Right lobe of liver (tissue), 6 donors: Measurements from ENCODE around the gene SLC11A1. TPM values are rescaled to one million over a fixed set of nuclear protein-coding genes. Genes with fewer than 3 reads are reported as not detected.
A peak's percentile ranks its signal among the peaks of the same experiment; 100 is the strongest.

Experiments
- ATAC-seq, 4 donors: fragments of 200-7000 bp; cut with Tn5 transposase; one replicate each; pipeline ENCODE4 v1.9.1; 2020; ENCODE audit warnings: mild to moderate bottlenecking in 4 of 4, moderate library complexity in 4 of 4
- DNase-seq, 3 donors: peaks; one replicate each; pipeline ENCODE4 v3.0.0-alpha.2; 2020
- H3K27ac ChIP-seq, 3 donors: fragments of 200-600 bp; one replicate each; pipeline ENCODE4 v1.8.0; 2022
- H3K27me3 ChIP-seq, 2 donors: fragments of 200-600 bp; one replicate each; pipeline ENCODE4 v1.8.0; 2022
- H3K36me3 ChIP-seq, 4 donors: fragments of 200-600 bp; sonication (generic) in 1 of 4; one replicate each; pipeline versions ENCODE4 v1.5.1 to v1.8.0; 2017 to 2022; ENCODE audit warnings: control low read depth in 1 of 4
- H3K4me1 ChIP-seq, 4 donors: fragments of 200-600 bp; sonication (generic) in 1 of 4; one replicate each; pipeline versions ENCODE4 v1.5.1 to v1.8.0; 2017 to 2022; ENCODE audit warnings: control low read depth in 1 of 4
- H3K4me3 ChIP-seq, 3 donors: fragments of 200-600 bp; one replicate each; pipeline ENCODE4 v1.8.0; 2022
- H3K9me3 ChIP-seq, 4 donors: fragments of 200-600 bp; sonication (generic) in 1 of 4; one replicate each; pipeline versions ENCODE4 v1.5.1 to v1.8.0; 2017 to 2022; ENCODE audit warnings: control low read depth in 1 of 4
- CTCF ChIP-seq, 4 donors: fragments of 200-600 bp in 3 of 4; fragments of 450-650 bp in 1 of 4; IDR thresholded peaks; one replicate each; pipeline versions ENCODE4 v1.5.1 to v1.8.0; 2016 to 2022; ENCODE audit warnings: antibody characterized with exemption in 4 of 4, mild to moderate bottlenecking in 2 of 4
- POLR2A ChIP-seq: fragments of 450-650 bp; IDR thresholded peaks from one replicate; pipeline ENCODE4 v1.6.1; 2017; ENCODE audit warnings: antibody characterized with exemption, mild to moderate bottlenecking
- WGBS: methylation state at CpG from one replicate; pipeline ENCODE4 v1.1.6; 2018; ENCODE audit warnings: low coverage, low lambda C conversion rate; ENCODE audit not compliant: insufficient coverage; ENCODE audit errors: missing lambda C conversion rate; 5-methylcytosine and 5-hydroxymethylcytosine counted together
- intact Hi-C, 2 donors: fragments of 100-400 bp; cut with DNase I; formaldehyde crosslinking; loops; one replicate each; pipeline versions ENCODE4 v1.11.2 to v1.14.1; 2022
- total RNA-seq, 6 experiments: library from RNA; depleted of rRNA in 2 of 6; stranded (reverse); fragments of >200 nt in 2 of 6; fragmentation: NEBNext Ultra II Directional in 3 of 6; extraction: Animal tissue kit (Norgen Biotek cat#: 25700) in 3 of 6; gene quantifications; one replicate each; pipeline versions ENCODE4 v1.1.0 to v1.2.4, GENCODE V29; 2016 to 2023
- donor health status: DM: no; HTN: yes; CAD: no.
- donor health status: DM: no; HTN: no; CAD: no.
- donor health status: DM: no; HTN: no; CAD: no.
- donor health status: DM: no; HTN: yes; CAD: no.
- donor health status: DM: no; HTN: yes; CAD: no.

SLC11A1 gene
- total RNA-seq, 6 experiments from 2014 or later: 4.2 to 13.2 (median 11.0) TPM

DNA sequence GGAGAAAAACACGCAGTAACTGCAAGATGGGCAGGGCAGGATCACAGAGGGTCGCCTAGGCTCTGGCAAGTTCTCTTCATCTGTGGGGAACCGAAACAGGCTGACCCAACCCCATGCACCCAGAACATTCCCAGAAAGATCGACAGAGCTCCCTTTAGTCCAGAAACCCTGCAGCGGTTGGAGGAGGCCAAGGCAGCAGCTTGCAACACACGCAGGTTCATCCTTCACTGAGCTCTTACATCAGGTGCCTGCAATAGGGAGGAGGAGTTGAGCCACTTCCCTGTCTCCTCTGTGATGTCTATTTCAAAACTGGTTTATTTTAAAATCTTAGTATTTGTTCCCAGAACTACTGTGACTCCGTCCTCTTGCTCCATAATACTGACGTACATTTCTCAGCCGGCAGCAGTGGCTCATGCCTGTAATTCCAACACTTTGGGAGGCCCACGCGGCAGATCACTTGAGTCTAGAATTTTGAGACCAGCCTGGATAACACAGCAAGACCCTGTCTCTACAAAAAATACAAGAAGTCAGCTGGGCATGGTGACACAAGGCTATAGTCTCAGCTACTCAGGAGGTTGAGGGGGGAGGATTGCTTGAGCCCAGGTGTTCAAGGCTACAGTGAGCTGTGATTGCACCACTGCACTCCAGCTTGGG lies 11.5 kb upstream of the SLC11A1 start:
- Histone ChIP-seq H3K4me1 (peaks cover 0 to 10% (median 0%) of the 10 kb centered on the region in 4 donors), H3K9me3 (no peaks in the 10 kb centered on the region), H3K4me3 (no peak overlapping the region), H3K27ac (peak overlapping the region; percentile 11 to 67 (median 51)), H3K27me3 (no peaks in the 10 kb centered on the region), H3K36me3 (no peaks in the 10 kb centered on the region)
- TF ChIP-seq POLR2A (peak; percentile 36), CTCF (IDR thresholded peaks at IDR 0.05) (no peak)
- peak in 2 of 3 donors; percentile 65 to 79 for DNase-seq
- ATAC-seq: peak; percentile 17 to 57 (median 43)
- intact Hi-C loops: no loop called here
- WGBS: 46% methylated on average over 8 of the region's 11 CpGs

GRCh38 chr2:218371983-218372350 lies 10.1 kb upstream of the SLC11A1 start:
- peak in 2 of 3 donors; percentile 8 to 51 for DNase-seq
- H3K4me3 ChIP-seq: no peak overlapping the region
- ATAC-seq: peak in 2 of 4 donors; percentile 6 to 19
- no peaks in the 10 kb centered on the region for H3K27me3 ChIP-seq
- H3K36me3 ChIP-seq: no peaks in the 10 kb centered on the region
- TF ChIP-seq CTCF (IDR thresholded peaks at IDR 0.05) (no peak), POLR2A (no peak)
- intact Hi-C loops: no loop called here
- peaks cover 0 to 10% (median 0%) of the 10 kb centered on the region in 4 donors for H3K4me1 ChIP-seq
- H3K27ac ChIP-seq: no peak overlapping the region
- H3K9me3 ChIP-seq: no peaks in the 10 kb centered on the region

- peak in 1 of 3 donors; percentile 11 for DNase-seq
- ATAC-seq: no peak
- Histone ChIP-seq H3K36me3 (no peaks in the 10 kb centered on the region), H3K4me3 (no peak overlapping the region), H3K27ac (no peak overlapping the region), H3K9me3 (no peaks in the 10 kb centered on the region), H3K4me1 (peaks cover 0 to 7% (median 0%) of the 10 kb centered on the region in 4 donors), H3K27me3 (no peaks in the 10 kb centered on the region)
- 68% methylated on average over 4 of the region's 4 CpGs for WGBS
- intact Hi-C loops: no loop called here
- TF ChIP-seq CTCF (IDR thresholded peaks at IDR 0.05): no peak
- TF ChIP-seq POLR2A: no peak
These were observed 7.3 kb upstream of the SLC11A1 start for GRCh38 chr2:218374795-218375194.

DNA sequence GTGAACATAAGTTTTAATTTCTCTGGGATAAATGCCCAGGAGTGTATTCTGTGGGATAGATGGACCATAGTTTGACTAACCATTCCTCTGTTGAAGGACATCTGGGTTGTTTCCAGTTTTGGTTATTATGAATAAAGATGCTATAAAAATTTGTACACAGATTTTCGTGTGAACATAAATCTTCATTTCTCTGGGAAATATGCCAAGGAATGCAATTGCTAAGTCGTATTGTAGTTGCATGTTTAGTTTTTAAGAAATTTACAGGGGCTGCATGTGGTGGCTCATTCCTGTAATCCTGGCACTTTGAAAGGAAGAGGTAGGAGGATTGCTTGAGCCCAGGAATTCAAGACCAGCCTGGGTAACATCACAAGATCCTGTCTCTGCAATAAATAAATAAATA lies 6.9 kb upstream of the SLC11A1 start:
- no peak for DNase-seq
- no peaks in the 10 kb centered on the region for H3K27me3 ChIP-seq
- 46% methylated on average over 2 of the region's 2 CpGs for WGBS

More for the DNA sequence above, 6.9 kb upstream of the SLC11A1 start:
- no peaks in the 10 kb centered on the region for H3K9me3 ChIP-seq
- no peak overlapping the region for H3K27ac ChIP-seq
- intact Hi-C loops: no loop called here
- no peak for ATAC-seq
- no peaks in the 10 kb centered on the region for H3K36me3 ChIP-seq
- H3K4me1 ChIP-seq: peaks cover 0 to 7% (median 0%) of the 10 kb centered on the region in 4 donors
- H3K4me3 ChIP-seq: no peak overlapping the region
- TF ChIP-seq CTCF (IDR thresholded peaks at IDR 0.05) (no peak), POLR2A (no peak)
